Naive thymus-derived CD4-positive, alpha-beta T cell (primary cell): Measurements from ENCODE around the gene TOB1. TPM values are rescaled to one million over a fixed set of nuclear protein-coding genes. Genes with fewer than 3 reads are reported as not detected.

Experiments
- ATAC-seq: fragments of 150-1000 bp; cut with Tn5 transposase; 2 replicates; pipeline ENCODE4 v1.10.0; 2021; ENCODE audit warnings: mild to moderate bottlenecking, moderate library complexity
- CTCF ChIA-PET: fragments of 350-600 bp; sonication (Branson Sonifier 250); formaldehyde crosslinking; loops from one replicate; lab custom pipeline; 2021; ENCODE audit warnings: antibody characterized with exemption; lab: Charles Lee
- POLR2A ChIA-PET: fragments of 350-600 bp; sonication (Branson Sonifier 250); formaldehyde crosslinking; loops from one replicate; lab custom pipeline; 2021; ENCODE audit warnings: antibody characterized with exemption, inconsistent platforms; lab: Charles Lee
- DNase-seq, 9 donors: peaks; one replicate each; pipeline versions ENCODE4 v3.0.0 to v3.0.0-alpha.2; 2020 to 2022; ENCODE audit warnings: mixed read lengths in 1 of 9
- H3K27ac ChIP-seq: one replicate; pipeline ENCODE4 v1.7.0; 2013; ENCODE audit warnings: mild to moderate bottlenecking, low read depth, low read length, moderate library complexity
- H3K27me3 ChIP-seq, 2 donors: one replicate each; pipeline ENCODE4 v1.7.0; 2013; ENCODE audit warnings: low read length in 2 of 2, mild to moderate bottlenecking in 2 of 2, moderate library complexity in 2 of 2; ENCODE audit not compliant: control insufficient read depth in 2 of 2, insufficient read depth in 2 of 2
- H3K36me3 ChIP-seq, 3 experiments: 1 replicate in 2 of 3; 2 replicates in 1 of 3; pipeline ENCODE4 v1.7.0; 2013; ENCODE audit warnings: low read length in 3 of 3, mild to moderate bottlenecking in 3 of 3, moderate library complexity in 1 of 3; ENCODE audit not compliant: insufficient read depth in 3 of 3, control insufficient read depth in 2 of 3
- H3K4me1 ChIP-seq, 2 donors: one replicate each; pipeline ENCODE4 v1.7.0; 2013; ENCODE audit warnings: low read length in 2 of 2, mild to moderate bottlenecking in 2 of 2, moderate library complexity in 1 of 2; ENCODE audit not compliant: control insufficient read depth in 2 of 2, insufficient read depth in 2 of 2
- H3K4me3 ChIP-seq: 2 replicates; pipeline ENCODE4 v1.7.0; 2013; ENCODE audit warnings: mild to moderate bottlenecking, low read length
- H3K9me3 ChIP-seq, 3 experiments: 1 replicate in 2 of 3; 2 replicates in 1 of 3; pipeline ENCODE4 v1.7.0; 2013; ENCODE audit warnings: low read length in 3 of 3; ENCODE audit not compliant: control insufficient read depth in 2 of 3
- H3K27ac Mint-ChIP-seq, 9 donors: one replicate each; pipeline ENCODE4 v1.8.0; 2020 to 2022; ENCODE audit warnings: mixed read lengths in 9 of 9, mild to moderate bottlenecking in 8 of 9, moderate library complexity in 5 of 9, inconsistent platforms in 2 of 9
- H3K27me3 Mint-ChIP-seq, 5 donors: one replicate each; pipeline ENCODE4 v1.8.0; 2021 to 2022; ENCODE audit warnings: mixed read lengths in 5 of 5, mild to moderate bottlenecking in 1 of 5
- H3K36me3 Mint-ChIP-seq, 5 donors: one replicate each; pipeline ENCODE4 v1.8.0; 2020 to 2022; ENCODE audit warnings: mixed read lengths in 5 of 5, mild to moderate bottlenecking in 3 of 5, inconsistent platforms in 1 of 5
- H3K4me1 Mint-ChIP-seq, 7 donors: one replicate each; pipeline ENCODE4 v1.8.0; 2020 to 2022; ENCODE audit warnings: mixed read lengths in 7 of 7, mild to moderate bottlenecking in 3 of 7, inconsistent platforms in 1 of 7
- H3K4me3 Mint-ChIP-seq, 10 donors: one replicate each; pipeline ENCODE4 v1.8.0; 2020 to 2022; ENCODE audit warnings: mild to moderate bottlenecking in 10 of 10, mixed read lengths in 10 of 10, moderate library complexity in 6 of 10, inconsistent platforms in 2 of 10
- H3K9me3 Mint-ChIP-seq, 11 donors: one replicate each; pipeline ENCODE4 v1.8.0; 2020 to 2022; ENCODE audit warnings: mixed read lengths in 11 of 11, mild to moderate bottlenecking in 4 of 11, inconsistent platforms in 1 of 11, moderate library complexity in 1 of 11
- intact Hi-C, 2 donors: fragments of 100-400 bp; cut with micrococcal nuclease; formaldehyde crosslinking; loops; one replicate each; pipeline ENCODE4 v1.15.1; 2023
- polyA plus RNA-seq, 2 donors: library from polyadenylated mRNA; unstranded; fragments of 300-500 nt; fragmentation: Illumina TruSeq; gene quantifications; one replicate each; pipeline ENCODE4 v1.2.3, GENCODE V29; 2021
- total RNA-seq, 6 experiments: library from RNA in 5 of 6; stranded (reverse) in 5 of 6; gene quantifications; 1 replicate in 5 of 6; 2 replicates in 1 of 6; pipeline ENCODE4 v1.2.3 and lab custom pipeline; 2021 to 2026

Gene TOB1
- total and polyA plus RNA-seq, 7 experiments from 2014 or later = 27.9 to 261 (median 131) TPM

GRCh38 chr17:50813583-50813982 is 52.6 kb downstream of the TOB1 start:
- ATAC-seq (no peak), DNase-seq (no peak)
- POLR2A ChIA-PET = no interaction called here
- Histone ChIP-seq H3K27me3 (no peaks in the 10 kb centered on the region), H3K4me3 (no peak overlapping the region), H3K4me1 (no peaks in the 10 kb centered on the region), H3K36me3 (no peaks in the 10 kb centered on the region), H3K9me3 (no peaks in the 10 kb centered on the region), H3K27ac (no peak overlapping the region)
- peaks cover 0 to 3% (median 0%) of the 10 kb centered on the region in 7 donors for H3K4me1 Mint-ChIP-seq
- CTCF ChIA-PET = no interaction called here
- peaks cover 4 to 29% (median 7%) of the 10 kb centered on the region in 5 donors for H3K27me3 Mint-ChIP-seq
- no peaks in the 10 kb centered on the region for H3K36me3 Mint-ChIP-seq
- H3K9me3 Mint-ChIP-seq = peaks cover 0 to 2% (median 0%) of the 10 kb centered on the region in 11 donors
- H3K4me3 Mint-ChIP-seq = no peak overlapping the region
- no peak overlapping the region for H3K27ac Mint-ChIP-seq
- intact Hi-C loops = no loop called here

Other genes starting within 250 kb of the TOB1 start
- gene ABCC3, start 231.5 kb downstream of the TOB1 start, total RNA-seq = 10 to 100 TPM in 1 of 5 experiments, 1 to 10 TPM in 2, under 1 TPM in 1, not detected in 1; 0.68 to 22.4 (median 1.3) TPM
- gene ABCC3, start 231.5 kb downstream of the TOB1 start, polyA plus RNA-seq = not detected
- 10 to 100 TPM; 27.4 to 37.2 (median 33.4) TPM for gene ANKRD40, start 158.4 kb downstream of the TOB1 start, total RNA-seq
- gene ANKRD40, start 158.4 kb downstream of the TOB1 start, polyA plus RNA-seq = 1 to 10 TPM; 3.6 to 5.7 TPM
- gene LUC7L3, start 146.8 kb downstream of the TOB1 start, total RNA-seq = 100 to 1,000 TPM; 131 to 331 (median 149) TPM
- gene LUC7L3, start 146.8 kb downstream of the TOB1 start, polyA plus RNA-seq = 10 to 100 TPM; 41.8 to 65.3 TPM
- gene ANKRD40CL, start 98.8 kb downstream of the TOB1 start, total RNA-seq = not detected
- gene ANKRD40CL, start 98.8 kb downstream of the TOB1 start, polyA plus RNA-seq = not detected
- gene WFIKKN2, start 30.8 kb downstream of the TOB1 start, total RNA-seq = not detected
- gene WFIKKN2, start 30.8 kb downstream of the TOB1 start, polyA plus RNA-seq = not detected